GM18507 (cell line): ENCODE measurements around the gene NBDY.
A peak's percentile ranks its signal among the peaks of the same experiment; 100 is the strongest.
"Not testable (repeated sequence)": the region's sequence is repeated elsewhere in the genome, so short reads cannot be mapped to it uniquely, and the experiment has no call there.

Source experiments
- DNase-seq: peaks from one replicate; pipeline ENCODE4 v3.0.0; 2011; ENCODE audit warnings: low read depth; ENCODE audit not compliant: insufficient read length; ENCODE audit errors: extremely low spot score
- FAIRE-seq: peaks from 2 replicates; lab custom pipeline; 2011; peaks lifted over from hg19 to GRCh38; lab: Jason Lieb, UNC

Gene NBDY

GRCh38 chrX:56763556-56764152, 34.6 kb downstream of the NBDY start:
- DNase-seq (no peak), FAIRE-seq (peak; percentile 60)

DNA sequence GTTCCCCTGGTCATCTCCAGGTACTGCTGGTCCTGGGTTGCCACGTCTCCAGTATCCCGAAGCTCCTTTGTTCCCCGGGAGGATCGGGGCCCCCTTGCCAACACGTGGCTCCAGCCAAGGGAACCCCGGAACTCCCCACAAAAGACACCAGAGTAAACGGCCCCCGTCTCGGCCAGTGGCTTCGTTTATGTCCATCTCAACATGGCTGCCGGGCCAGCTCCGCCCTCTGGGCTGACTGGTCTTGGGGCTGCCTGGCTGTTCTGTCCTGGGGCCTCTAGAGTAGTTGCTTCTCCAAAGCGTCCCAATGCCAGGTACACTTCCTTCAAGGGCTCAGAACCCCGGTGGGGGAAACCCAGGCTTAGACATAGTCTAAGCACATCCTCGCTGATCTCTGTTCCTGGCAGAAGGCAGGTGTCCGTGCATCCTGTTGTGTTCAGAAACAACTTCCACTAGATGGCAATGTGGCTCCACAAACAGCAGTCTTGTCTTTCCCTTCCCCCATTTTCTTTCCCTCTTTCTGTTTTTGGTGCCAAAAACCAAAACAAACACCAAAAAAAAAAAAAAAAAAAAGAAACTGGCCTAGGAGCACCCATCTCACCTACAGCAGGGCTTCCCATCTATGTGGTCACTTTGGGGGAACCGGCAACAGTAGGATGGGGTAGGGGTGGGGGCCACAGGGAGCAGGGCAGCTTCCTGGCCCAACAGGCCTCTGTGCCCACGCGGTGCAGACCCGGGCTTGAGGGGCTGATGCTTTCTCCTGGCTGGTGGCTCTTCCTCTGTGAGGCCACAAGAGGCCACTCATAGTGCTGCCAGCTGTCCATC, 35.3 kb downstream of the NBDY start:
- DNase-seq (no peak), FAIRE-seq (peak; percentile 99)

GRCh38 chrX:56764975-56765791, 36.1 kb downstream of the NBDY start:
- DNase-seq, result no peak
- FAIRE-seq, result no peak

DNA sequence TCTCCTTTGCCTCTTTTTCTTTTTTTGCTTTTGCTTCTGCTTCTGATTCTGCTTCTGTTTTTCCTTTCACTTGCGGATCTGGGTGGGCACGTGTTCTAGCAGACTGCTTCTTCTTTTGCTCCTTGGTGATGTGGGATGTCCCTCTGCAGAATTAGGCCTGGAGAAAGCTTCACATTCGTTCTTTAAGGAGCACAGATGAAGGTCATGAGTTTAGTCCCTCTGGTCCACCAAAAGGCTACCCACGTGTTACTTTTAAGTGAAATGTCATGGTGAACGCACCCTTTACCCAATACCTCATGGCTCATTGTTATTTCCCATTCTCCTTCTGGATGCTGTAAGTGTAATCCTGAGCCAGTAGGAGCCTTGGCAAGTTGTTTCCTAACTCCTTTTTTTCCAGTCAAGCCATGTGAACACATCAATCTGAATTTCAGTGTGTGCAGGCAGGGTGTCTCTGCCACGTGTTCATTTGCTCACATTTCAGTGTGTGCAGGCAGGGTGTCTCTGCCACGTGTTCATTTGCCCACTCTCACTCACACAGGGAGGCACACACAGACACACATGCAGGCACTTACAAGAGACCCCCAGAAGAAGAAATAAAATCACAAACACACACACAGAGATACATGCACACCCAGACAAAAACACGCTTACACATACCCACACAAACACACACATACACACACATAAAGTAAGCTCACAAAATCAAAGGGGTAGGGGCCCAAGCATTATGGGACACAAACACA, 36.9 kb downstream of the NBDY start:
- FAIRE-seq (peak; percentile 85), DNase-seq (no peak)

- DNase-seq (no peak), FAIRE-seq (peak; percentile 21)
These were observed 37.7 kb downstream of the NBDY start for GRCh38 chrX:56766554-56767347.

GRCh38 chrX:56767348-56768119, 38.5 kb downstream of the NBDY start:
- FAIRE-seq, DNase-seq: not testable (repeated sequence)

GRCh38 chrX:56768120-56768660, 39.1 kb downstream of the NBDY start:
- FAIRE-seq, DNase-seq: not testable (repeated sequence)

DNA sequence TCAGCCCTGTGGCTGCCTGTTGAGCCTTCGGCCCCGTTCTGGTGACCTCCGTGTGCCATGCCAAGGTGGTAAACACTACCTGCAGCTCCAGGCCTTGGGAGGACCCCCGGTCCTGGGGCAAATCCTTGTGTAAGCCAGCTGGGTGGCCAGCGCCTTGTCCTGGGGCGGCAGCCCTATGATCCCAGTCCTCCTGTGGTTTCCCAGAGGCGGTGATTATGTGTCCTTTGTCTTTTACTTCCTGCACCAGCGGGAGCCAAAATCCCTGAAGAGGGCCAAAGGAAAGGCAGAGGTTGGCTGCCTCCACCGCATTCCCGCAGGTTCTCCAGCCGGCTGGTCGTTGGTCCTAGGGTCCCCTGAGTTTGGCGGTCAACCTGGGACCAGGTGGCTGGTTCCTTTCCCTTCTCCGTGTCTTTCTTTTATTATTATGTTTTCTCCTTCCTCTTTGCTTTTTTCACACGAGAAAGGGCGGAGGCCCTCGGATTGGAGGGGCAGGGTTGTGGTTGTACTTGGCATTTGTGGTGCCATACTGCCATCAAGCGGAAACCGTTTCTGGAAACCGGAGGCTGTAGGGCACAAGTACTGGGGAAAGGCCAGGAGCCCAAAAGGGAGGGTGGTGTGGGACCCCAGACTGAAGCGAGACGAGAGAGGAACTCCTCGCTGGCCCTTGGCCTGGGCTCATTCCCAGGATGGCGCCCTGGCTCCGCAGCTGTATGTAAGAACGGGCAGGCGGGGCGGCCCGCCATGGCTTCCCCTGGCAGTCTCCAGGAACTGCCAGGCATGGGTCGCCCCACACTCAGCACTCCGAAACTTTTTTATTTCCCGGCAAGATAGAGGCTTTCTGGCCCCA, 43.9 kb downstream of the NBDY start:
- DNase-seq, FAIRE-seq: not testable (repeated sequence)

DNA sequence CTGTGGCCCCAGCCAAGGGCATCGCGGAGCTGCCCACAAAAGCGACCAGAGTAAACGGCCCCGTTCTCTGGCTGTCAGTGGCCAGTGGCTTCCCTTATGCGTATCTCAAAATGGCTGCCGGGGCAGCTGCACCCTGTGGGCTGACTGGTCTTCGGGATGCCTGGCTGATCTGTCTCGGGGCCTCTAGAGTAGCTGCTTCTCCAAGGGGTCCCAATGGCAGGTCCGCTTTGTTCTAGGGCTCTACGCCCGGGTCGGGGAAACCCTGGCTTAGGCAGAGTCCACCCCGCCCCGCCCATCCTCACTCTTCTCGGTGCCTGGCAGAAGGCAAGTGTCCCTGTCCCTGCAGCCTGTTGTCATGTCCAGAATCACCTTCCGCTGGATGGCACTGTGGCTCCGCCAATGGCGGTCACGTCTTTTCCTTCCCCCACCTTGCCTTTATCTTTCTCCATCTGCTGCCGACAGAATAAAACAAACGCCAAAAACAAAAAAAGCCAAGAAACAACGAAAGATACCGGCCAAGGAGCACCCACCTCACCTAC, 44.5 kb downstream of the NBDY start:
- FAIRE-seq, DNase-seq: not testable (repeated sequence)

DNA sequence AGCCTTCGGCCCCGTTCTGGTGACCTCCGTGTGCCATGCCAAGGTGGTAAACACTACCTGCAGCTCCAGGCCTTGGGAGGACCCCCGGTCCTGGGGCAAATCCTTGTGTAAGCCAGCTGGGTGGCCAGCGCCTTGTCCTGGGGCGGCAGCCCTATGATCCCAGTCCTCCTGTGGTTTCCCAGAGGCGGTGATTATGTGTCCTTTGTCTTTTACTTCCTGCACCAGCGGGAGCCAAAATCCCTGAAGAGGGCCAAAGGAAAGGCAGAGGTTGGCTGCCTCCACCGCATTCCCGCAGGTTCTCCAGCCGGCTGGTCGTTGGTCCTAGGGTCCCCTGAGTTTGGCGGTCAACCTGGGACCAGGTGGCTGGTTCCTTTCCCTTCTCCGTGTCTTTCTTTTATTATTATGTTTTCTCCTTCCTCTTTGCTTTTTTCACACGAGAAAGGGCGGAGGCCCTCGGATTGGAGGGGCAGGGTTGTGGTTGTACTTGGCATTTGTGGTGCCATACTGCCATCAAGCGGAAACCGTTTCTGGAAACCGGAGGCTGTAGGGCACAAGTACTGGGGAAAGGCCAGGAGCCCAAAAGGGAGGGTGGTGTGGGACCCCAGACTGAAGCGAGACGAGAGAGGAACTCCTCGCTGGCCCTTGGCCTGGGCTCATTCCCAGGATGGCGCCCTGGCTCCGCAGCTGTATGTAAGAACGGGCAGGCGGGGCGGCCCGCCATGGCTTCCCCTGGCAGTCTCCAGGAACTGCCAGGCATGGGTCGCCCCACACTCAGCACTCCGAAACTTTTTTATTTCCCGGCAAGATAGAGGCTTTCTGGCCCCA, 49.3 kb downstream of the NBDY start:
- FAIRE-seq, DNase-seq: not testable (repeated sequence)

DNA sequence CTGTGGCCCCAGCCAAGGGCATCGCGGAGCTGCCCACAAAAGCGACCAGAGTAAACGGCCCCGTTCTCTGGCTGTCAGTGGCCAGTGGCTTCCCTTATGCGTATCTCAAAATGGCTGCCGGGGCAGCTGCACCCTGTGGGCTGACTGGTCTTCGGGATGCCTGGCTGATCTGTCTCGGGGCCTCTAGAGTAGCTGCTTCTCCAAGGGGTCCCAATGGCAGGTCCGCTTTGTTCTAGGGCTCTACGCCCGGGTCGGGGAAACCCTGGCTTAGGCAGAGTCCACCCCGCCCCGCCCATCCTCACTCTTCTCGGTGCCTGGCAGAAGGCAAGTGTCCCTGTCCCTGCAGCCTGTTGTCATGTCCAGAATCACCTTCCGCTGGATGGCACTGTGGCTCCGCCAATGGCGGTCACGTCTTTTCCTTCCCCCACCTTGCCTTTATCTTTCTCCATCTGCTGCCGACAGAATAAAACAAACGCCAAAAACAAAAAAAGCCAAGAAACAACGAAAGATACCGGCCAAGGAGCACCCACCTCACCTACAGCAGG, 50.0 kb downstream of the NBDY start:
- not testable (repeated sequence) for FAIRE-seq, DNase-seq

- not testable (repeated sequence) for DNase-seq, FAIRE-seq
These were observed 51.9 kb downstream of the NBDY start for GRCh38 chrX:56780681-56781649.

DNA sequence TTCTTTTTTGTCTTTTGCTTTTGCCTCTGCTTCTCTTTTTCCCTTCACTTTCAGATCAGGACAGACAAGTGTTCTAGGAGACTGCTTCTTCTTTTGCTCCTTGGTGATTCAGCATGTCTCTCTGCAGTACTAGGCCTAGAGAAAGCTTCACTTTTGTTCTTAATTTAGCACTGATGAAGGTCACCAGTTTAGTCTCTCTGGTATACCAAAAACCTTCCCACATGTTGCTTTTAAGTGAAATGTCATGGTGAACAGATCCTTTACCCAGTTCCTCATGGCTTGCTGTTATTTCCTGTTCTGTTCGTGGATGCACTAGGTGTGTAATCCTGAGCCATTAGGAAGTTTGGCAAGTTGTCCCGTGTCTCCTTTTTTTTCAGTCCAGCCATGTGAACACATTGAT, 53.3 kb downstream of the NBDY start:
- FAIRE-seq (no peak), DNase-seq (no peak)

DNA sequence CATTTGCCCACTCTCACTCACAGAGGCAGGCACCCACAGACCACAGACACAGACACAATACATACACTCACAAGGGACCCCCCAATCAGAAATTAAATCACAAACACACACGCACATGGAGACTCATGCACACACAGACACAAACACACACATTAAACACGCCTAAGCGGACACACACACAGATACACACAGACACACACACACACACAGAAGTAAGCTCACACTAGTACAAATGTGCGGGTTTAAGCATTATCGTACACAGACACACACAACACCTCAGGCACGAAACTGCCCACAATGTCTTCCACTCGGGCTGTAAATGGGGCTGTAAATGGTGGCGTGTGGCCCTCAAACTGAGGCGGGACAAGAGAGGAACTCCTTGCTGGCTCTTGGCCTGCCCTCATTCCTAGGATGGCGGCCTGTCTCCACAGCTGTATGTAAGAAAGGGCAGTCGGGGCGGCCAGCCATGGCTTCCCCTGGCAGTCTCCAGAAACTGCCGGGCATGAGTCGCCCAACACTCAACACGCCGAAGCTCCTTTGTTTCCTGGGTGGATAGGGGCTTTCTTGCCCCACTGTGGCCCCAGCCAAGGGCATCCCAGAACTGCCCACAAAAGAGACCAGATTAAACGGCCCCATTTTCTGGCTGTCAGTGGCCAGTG, 53.9 kb downstream of the NBDY start:
- no peak for DNase-seq
- no peak for FAIRE-seq
